GM12872 (cell line): Measurements from ENCODE around the gene PDLIM3.

ENCODE experiments used
- CTCF ChIP-seq: IDR thresholded peaks from 3 replicates; pipeline ENCODE4 v1.5.1; 2011; ENCODE audit warnings: low read depth, mild to moderate bottlenecking, low read length, moderate library complexity; ENCODE audit not compliant: insufficient read depth

PDLIM3 gene

GRCh38 chr4:185514182-185514697 lies 21.1 kb downstream of the PDLIM3 start:
- TF ChIP-seq CTCF: no peak

DNA sequence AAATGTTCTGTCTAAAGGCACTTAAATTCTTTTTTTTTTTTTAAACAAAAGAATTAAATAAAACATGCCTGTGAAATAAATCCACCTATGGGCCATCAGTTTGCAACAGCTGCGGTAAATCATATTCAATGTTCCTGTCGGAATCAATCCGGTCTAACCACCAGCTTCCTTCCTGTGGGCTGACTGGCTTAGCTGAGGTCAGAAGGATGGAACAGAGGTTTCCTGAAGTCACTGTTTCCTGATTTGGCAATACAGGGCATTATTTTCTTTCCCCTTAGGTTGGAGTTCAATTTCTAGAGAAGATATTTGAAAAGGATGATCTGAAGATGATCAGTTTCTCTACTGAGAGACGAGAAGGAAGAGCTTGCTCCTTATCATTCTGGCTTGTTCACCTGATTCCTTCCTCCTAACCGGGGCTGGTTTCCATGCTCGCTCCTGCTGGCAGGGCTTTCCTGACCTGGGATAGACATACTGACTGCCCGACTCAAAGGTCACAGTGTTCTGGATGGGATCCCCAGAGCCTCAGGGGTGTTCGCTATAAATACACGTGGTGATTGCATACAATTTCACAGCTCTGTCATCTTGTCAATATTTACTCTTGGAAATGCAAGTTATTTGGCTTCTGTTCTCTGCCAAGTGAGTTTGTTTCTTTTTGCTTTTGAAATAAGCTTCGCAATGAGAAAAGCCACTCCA lies 21.7 kb downstream of the PDLIM3 start:
- TF ChIP-seq CTCF: no peak

DNA sequence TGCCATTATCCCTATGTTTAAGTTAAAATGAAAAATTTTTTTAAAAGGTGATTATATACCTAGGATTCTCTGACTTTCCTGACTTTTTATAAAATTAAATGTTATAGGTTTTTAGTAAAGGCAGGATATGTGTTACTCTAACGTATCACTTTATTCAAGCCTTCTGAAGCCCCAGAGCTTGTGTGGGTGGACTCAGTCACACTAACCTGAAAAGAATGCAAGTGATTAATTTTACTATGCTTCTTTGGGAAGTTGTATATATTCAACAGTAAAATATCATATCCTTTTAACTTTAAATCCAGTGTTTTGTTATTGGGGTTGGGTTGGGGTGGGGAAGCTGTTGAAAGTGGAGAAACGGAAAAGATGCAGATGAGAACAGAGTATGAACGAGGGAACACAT lies 22.8 kb downstream of the PDLIM3 start:
- no peak for TF ChIP-seq CTCF

- TF ChIP-seq CTCF: no peak
These were observed 24.5 kb downstream of the PDLIM3 start for GRCh38 chr4:185510806-185511205.

DNA sequence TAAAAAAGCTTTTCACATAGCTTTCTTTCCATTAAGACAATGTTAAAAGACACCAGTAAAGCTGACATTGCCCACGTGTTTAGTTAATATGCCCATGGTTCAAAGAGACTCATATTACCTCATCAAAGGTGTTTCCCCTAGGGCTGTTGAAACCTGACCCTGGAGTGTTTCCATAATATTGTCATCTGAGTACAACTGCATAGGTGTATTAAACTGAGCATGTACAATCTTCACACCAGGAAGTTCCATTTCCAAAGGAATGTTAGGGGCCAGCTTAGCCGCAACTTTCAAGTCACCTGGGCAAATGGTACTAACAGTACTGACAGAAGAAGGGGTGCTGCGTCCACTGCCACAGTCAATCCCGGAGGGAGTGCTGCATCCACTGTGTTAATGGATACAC lies 27.1 kb downstream of the PDLIM3 start:
- no peak for TF ChIP-seq CTCF

DNA sequence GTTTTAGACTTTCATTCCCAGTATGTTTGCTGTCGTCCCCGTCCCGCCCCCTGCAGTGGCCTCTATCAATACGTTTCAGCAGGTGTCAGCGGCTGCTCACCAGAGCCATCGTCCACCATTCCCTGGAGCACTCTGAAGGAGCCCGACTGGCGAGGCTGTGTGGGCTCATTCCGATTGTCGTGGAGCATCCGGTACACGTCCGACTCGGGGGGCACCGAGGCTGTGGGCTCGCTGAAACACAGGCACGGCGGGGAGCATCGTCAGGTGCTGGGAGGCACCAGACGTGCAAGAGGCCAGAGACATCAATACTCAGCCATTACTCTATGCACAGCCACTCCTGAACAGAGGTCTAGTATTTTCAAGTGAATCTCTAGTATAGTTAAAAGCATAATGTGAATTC lies 28.9 kb downstream of the PDLIM3 start:
- TF ChIP-seq CTCF: no peak

DNA sequence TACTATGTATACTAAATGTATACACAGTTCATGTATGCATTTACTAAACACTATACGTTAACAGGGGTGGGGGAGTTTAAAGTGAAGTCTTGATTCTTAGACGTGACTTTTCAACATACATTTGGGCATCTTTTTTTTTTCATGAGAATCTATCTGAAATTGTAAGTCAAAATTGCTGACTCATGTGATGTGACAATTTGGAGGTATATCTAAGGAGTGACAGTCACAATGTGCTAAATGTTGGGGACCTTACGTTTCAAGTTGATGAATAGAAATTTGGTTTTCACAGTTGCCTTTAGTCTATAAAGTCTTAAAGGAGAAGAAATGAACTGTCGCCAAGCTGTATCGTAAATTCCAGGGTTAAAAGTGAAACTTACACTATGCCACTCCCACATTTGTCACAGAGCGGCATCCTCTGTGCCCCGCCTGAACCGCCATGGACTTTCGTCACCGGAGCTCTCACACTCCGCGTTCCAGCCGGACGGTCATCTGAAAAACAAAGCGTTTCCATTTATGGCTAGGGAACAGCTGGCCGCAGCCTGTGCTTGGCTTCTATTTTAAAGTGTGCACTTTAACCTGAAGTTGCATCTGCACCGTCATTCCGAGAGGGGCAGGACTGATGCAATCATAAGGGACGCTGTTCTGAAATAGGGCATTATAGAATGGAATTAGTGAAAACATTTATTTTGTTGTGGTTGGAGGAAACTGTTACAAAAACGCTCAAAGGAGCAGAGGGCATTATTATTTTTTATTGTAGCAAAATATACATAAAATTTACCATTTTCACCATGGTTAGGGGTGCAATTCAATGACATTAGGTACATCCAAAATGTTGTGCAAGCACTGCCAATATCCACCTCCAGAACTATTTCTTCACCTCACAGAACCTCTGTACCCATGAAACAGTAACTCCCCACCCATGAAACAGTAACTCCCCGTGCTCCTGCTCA lies 30.9 kb downstream of the PDLIM3 start:
- TF ChIP-seq CTCF: no peak
